ENCODE measurements around the gene KNCN. TPM values are rescaled to one million over a fixed set of nuclear protein-coding genes. Genes with fewer than 3 reads are reported as not detected.

KNCN gene
- total RNA-seq, 1 donor, result not detected

DNA sequence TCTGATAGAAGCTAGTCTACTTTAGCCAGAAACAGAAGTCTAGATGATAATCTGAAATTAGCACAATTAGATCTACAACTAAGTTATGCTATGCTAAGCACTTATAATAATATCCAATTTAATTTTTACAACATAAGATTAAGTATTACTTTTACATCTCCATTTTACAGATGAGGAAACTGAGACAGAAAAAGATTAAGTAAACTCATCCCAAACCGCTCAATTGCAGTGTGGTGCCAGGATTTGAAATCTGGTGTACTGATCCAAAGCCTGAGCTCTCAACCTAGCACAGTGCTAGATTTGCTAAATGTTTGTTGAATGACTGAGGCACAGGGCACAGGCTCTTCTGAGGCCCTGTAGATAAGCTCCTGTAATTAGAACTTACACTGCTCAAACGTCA is 13.8 kb downstream of the KNCN start:
- H3K9me3 ChIP-seq (ENCODE audit: low read depth, low read length), result no peaks in the 10 kb centered on the region
- H3K4me2 ChIP-seq (ENCODE audit: insufficient read depth, low read length), result no peak overlapping the region
- no peak for DNase-seq (ENCODE audit: insufficient read length, low spot score, missing footprints)
- TF ChIP-seq, protein P1, sequence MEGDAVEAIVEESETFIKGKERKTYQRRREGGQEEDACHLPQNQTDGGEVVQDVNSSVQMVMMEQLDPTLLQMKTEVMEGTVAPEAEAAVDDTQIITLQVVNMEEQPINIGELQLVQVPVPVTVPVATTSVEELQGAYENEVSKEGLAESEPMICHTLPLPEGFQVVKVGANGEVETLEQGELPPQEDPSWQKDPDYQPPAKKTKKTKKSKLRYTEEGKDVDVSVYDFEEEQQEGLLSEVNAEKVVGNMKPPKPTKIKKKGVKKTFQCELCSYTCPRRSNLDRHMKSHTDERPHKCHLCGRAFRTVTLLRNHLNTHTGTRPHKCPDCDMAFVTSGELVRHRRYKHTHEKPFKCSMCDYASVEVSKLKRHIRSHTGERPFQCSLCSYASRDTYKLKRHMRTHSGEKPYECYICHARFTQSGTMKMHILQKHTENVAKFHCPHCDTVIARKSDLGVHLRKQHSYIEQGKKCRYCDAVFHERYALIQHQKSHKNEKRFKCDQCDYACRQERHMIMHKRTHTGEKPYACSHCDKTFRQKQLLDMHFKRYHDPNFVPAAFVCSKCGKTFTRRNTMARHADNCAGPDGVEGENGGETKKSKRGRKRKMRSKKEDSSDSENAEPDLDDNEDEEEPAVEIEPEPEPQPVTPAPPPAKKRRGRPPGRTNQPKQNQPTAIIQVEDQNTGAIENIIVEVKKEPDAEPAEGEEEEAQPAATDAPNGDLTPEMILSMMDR (IDR thresholded peaks at IDR 0.05; ENCODE audit: extremely low read depth, low read depth, low read length), result no peak
- H3K4me3 ChIP-seq (ENCODE audit: insufficient read depth, low read length), result no peak overlapping the region
- no peaks in the 10 kb centered on the region for H4K20me1 ChIP-seq (ENCODE audit: insufficient read depth, low read length)
- H3K36me3 ChIP-seq (ENCODE audit: insufficient read depth, low read length), result no peaks in the 10 kb centered on the region
- H3K27me3 ChIP-seq (ENCODE audit: insufficient read depth, low read length), result peaks cover 24% of the 10 kb centered on the region
- H3K4me1 ChIP-seq (ENCODE audit: insufficient read depth, low read length), result peaks cover 8% of the 10 kb centered on the region
- H3K27ac ChIP-seq (ENCODE audit: low read depth, low read length), result no peak overlapping the region
- H3K79me2 ChIP-seq (ENCODE audit: insufficient read depth, low read length), result no peaks in the 10 kb centered on the region
- no peak overlapping the region for H2AFZ ChIP-seq (ENCODE audit: low read length)

DNA sequence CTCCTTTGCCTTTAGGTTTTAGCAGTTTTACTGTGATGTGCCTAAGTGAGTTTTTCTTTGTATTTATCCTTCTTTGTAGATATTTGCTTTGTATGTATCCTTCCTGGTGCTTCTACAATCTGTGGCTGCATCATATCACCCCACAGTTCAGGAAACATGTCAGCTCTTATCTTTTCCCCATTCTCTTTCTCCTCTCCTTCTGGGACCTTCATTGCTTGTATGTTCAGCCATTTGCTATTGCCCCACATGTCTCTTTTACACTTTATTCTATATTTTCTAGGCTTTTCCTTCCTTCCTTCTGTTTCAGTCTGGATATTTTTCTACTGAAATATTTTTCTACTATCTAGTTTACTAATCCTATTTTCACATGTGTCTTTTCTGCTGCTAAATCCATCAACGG is 14.9 kb downstream of the KNCN start:
- Histone ChIP-seq H3K4me2 (ENCODE audit: insufficient read depth, low read length) (no peak overlapping the region), H3K4me3 (ENCODE audit: insufficient read depth, low read length) (no peak overlapping the region), H2AFZ (ENCODE audit: low read length) (no peak overlapping the region), H3K27ac (ENCODE audit: low read depth, low read length) (no peak overlapping the region), H3K79me2 (ENCODE audit: insufficient read depth, low read length) (no peaks in the 10 kb centered on the region), H3K36me3 (ENCODE audit: insufficient read depth, low read length) (no peaks in the 10 kb centered on the region), H4K20me1 (ENCODE audit: insufficient read depth, low read length) (no peaks in the 10 kb centered on the region), H3K27me3 (ENCODE audit: insufficient read depth, low read length) (peaks cover 19% of the 10 kb centered on the region), H3K9me3 (ENCODE audit: low read depth, low read length) (no peaks in the 10 kb centered on the region), H3K4me1 (ENCODE audit: insufficient read depth, low read length) (peaks cover 8% of the 10 kb centered on the region)
- TF ChIP-seq, protein P1 (IDR thresholded peaks at IDR 0.05; ENCODE audit: extremely low read depth, low read depth, low read length), result no peak
- DNase-seq (ENCODE audit: insufficient read length, low spot score, missing footprints), result peak; percentile 46

DNA sequence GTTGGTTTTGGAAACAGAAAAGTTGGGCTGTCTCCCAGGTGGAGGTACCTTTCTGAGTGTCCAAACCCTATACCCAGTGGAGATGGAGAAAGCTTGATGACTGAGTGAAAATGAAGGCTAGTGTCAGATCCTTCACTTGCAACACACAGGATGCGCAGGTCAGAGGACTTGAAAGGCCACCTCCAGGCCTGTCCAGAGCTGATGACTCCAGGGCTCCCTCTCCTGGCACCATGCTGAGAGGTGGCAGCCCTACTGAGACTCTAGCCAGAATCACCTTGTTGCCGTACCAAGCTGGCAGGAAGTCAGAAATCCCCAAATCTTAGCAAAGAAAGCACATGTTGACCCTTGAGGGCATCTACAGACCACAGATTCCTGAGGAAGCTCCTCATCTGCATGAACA is 16.4 kb downstream of the KNCN start:
- Histone ChIP-seq H3K4me3 (ENCODE audit: insufficient read depth, low read length) (no peak overlapping the region), H4K20me1 (ENCODE audit: insufficient read depth, low read length) (no peaks in the 10 kb centered on the region), H3K36me3 (ENCODE audit: insufficient read depth, low read length) (no peaks in the 10 kb centered on the region), H2AFZ (ENCODE audit: low read length) (no peak overlapping the region), H3K4me2 (ENCODE audit: insufficient read depth, low read length) (no peak overlapping the region), H3K4me1 (ENCODE audit: insufficient read depth, low read length) (peaks cover 4% of the 10 kb centered on the region), H3K27ac (ENCODE audit: low read depth, low read length) (no peak overlapping the region), H3K27me3 (ENCODE audit: insufficient read depth, low read length) (peaks cover 17% of the 10 kb centered on the region), H3K9me3 (ENCODE audit: low read depth, low read length) (no peaks in the 10 kb centered on the region), H3K79me2 (ENCODE audit: insufficient read depth, low read length) (no peaks in the 10 kb centered on the region)
- peak; percentile 95 for DNase-seq (ENCODE audit: insufficient read length, low spot score, missing footprints)
- TF ChIP-seq, protein P1 (IDR thresholded peaks at IDR 0.05; ENCODE audit: extremely low read depth, low read depth, low read length), result peak; percentile 53

DNA sequence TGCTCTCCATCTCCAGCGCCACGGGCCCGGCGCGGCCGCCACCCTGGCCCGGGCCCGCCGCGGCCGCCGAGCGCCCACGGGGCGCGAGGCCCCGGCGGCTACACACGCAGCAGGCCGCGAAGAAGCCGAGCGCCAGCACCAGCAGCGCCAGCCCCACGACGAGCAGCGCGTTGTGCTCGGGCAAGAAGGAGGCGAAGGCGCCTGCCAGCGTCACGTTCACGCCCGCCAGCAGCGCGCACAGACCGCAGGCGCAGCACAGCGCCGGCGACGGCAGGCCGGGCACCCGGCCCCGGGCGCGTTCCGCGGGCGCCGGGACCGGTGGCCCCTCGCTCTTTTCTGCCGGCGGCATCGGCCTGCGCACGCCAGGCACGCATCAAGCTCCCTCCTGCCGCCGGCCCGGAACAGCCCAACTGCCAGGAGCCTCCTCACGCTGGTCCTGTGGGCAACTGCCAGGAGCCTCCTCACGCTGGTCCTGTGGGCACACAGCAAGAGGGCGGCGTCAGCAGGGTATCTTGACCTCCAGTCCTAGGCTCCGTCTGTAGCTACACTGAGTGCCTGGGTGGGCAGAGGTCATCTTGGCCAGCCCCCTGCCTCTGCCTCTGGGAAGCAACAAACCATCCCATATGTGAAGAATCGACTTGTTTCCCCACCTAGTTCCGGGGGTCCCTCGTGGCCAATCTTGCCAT is 18.1 kb downstream of the KNCN start:
- Histone ChIP-seq H3K4me2 (ENCODE audit: insufficient read depth, low read length) (peak overlapping the region; percentile 72), H3K27ac (ENCODE audit: low read depth, low read length) (no peak overlapping the region), H3K79me2 (ENCODE audit: insufficient read depth, low read length) (no peaks in the 10 kb centered on the region), H3K9me3 (ENCODE audit: low read depth, low read length) (no peaks in the 10 kb centered on the region), H3K36me3 (ENCODE audit: insufficient read depth, low read length) (no peaks in the 10 kb centered on the region), H3K4me1 (ENCODE audit: insufficient read depth, low read length) (no peaks in the 10 kb centered on the region), H2AFZ (ENCODE audit: low read length) (no peak overlapping the region), H3K4me3 (ENCODE audit: insufficient read depth, low read length) (peak overlapping the region; percentile 62), H3K27me3 (ENCODE audit: insufficient read depth, low read length) (peaks cover 28% of the 10 kb centered on the region), H4K20me1 (ENCODE audit: insufficient read depth, low read length) (no peaks in the 10 kb centered on the region)
- no peak for DNase-seq (ENCODE audit: insufficient read length, low spot score, missing footprints)
- TF ChIP-seq, protein P1 (IDR thresholded peaks at IDR 0.05; ENCODE audit: extremely low read depth, low read depth, low read length), result no peak
